K562 (cell line): Measurements from ENCODE around the gene LOXL3. TPM values are rescaled to one million over a fixed set of nuclear protein-coding genes. Genes with fewer than 3 reads are reported as not detected.

Experiments
- CBFA2T3 ChIP-seq: fragments of 450-650 bp; IDR thresholded peaks from 2 replicates; pipeline ENCODE4 v1.6.1; 2017
- CSDE1 ChIP-seq, 2 experiments: fragments of 450-650 bp; IDR thresholded peaks; 2 replicates each; pipeline ENCODE4 v1.6.1; 2016; ENCODE audit warnings: mild to moderate bottlenecking in 1 of 2
- EP300 ChIP-seq: IDR thresholded peaks from 2 replicates; pipeline ENCODE4 v1.6.1; 2012; ENCODE audit warnings: low read length, improper control_type of control experiment
- GABPA ChIP-seq: fragments of 200-800 bp; sonication (Bioruptor generic); conservative IDR thresholded peaks from 2 replicates; pipeline ENCODE4 v1.6.1; 2016; ENCODE audit warnings: low read depth, missing genetic modification characterization, missing compliant biosample characterization
- MYBL2 ChIP-seq, 2 experiments: fragments of 450-650 bp in 1 of 2; sonication (generic) in 1 of 2; formaldehyde crosslinking in 1 of 2; IDR thresholded peaks; 2 replicates each; pipeline versions ENCODE4 v1.6.1 to v1.8.1; 2017 to 2022; ENCODE audit warnings: borderline replicate concordance in 1 of 2, inconsistent platforms in 1 of 2, low read depth in 1 of 2, mild to moderate bottlenecking in 1 of 2, missing genetic modification reagents in 1 of 2, moderate library complexity in 1 of 2
- RAD21 ChIP-seq, 2 experiments: fragments of 250-450 bp in 1 of 2; fragments of 450-650 bp in 1 of 2; sonication (Bioruptor Pico) in 1 of 2; formaldehyde crosslinking in 1 of 2; IDR thresholded peaks in 1 of 2; conservative IDR thresholded peaks in 1 of 2; 2 replicates each; pipeline versions ENCODE4 v1.4.0 to v1.8.0; 2020 to 2022; ENCODE audit warnings: mild to moderate bottlenecking in 2 of 2, moderate library complexity in 1 of 2
- SMAD4 ChIP-seq: fragments of 250-450 bp; sonication (Bioruptor Pico); conservative IDR thresholded peaks from 2 replicates; pipeline ENCODE4 v1.8.0; 2021; ENCODE audit warnings: inconsistent platforms, mild to moderate bottlenecking, moderate library complexity
- SPI1 ChIP-seq: IDR thresholded peaks from 2 replicates; pipeline ENCODE4 v1.6.1; 2011; ENCODE audit warnings: low read depth, low read length, control low read depth, borderline replicate concordance
- THRB ChIP-seq: fragments of 450-650 bp; formaldehyde crosslinking; conservative IDR thresholded peaks from 2 replicates; pipeline ENCODE4 v1.4.0; 2022; ENCODE audit warnings: mild to moderate bottlenecking, missing genetic modification characterization
- ZNF589 ChIP-seq: fragments of 200-800 bp; sonication (Bioruptor generic); IDR thresholded peaks from 2 replicates; pipeline ENCODE4 v1.6.1; 2016; ENCODE audit warnings: low read depth, missing genetic modification characterization, missing compliant biosample characterization
- ZNF766 ChIP-seq: fragments of 200-800 bp; sonication (Bioruptor generic); conservative IDR thresholded peaks from 2 replicates; pipeline ENCODE4 v1.6.1; 2016; ENCODE audit warnings: missing genetic modification characterization, missing compliant biosample characterization
- polyA plus RNA-seq, 8 experiments: library from polyadenylated mRNA; depleted of rRNA in 4 of 8; stranded (reverse) in 5 of 8; unstranded in 3 of 8; fragments of >200 nt; fragmentation: Nextera tagmentation in 2 of 8; fragmentation: Illumina TruSeq in 1 of 8; extraction: Ambion mirVana in 2 of 8; extraction: Trizol in 1 of 8; gene quantifications; 2 replicates each; pipeline versions ENCODE4 v1.2.1 to v1.2.3, GENCODE V29; 2011 to 2014; ENCODE audit warnings: inconsistent platforms in 1 of 8, missing spikeins in 1 of 8
- total RNA-seq, 7 experiments: library from RNA; depleted of rRNA in 6 of 7; stranded (reverse); fragments of >200 nt in 6 of 7; fragmentation: Illumina TruSeq in 2 of 7; extraction: Trizol in 2 of 7; gene quantifications; 2 replicates each; pipeline versions ENCODE4 v1.2.1 to v1.2.3, GENCODE V29; 2011 to 2021; ENCODE audit warnings: low replicate concordance in 1 of 7
- TF ChIP-seq, protein P1 (sequence below): fragments of 450-650 bp; IDR thresholded peaks from 2 replicates; pipeline ENCODE4 v1.6.1; 2017; ENCODE audit warnings: antibody characterized with exemption, mild to moderate bottlenecking
- TF ChIP-seq, protein P2 (sequence below): sonication (generic); IDR thresholded peaks from 2 replicates; pipeline ENCODE4 v1.6.1; 2016

The LOXL3 gene
- total and polyA plus RNA-seq, 9 of the 15 experiments (the other 6 are each of a cell fraction or from before 2014, with no cell fraction given): 0.22 to 0.99 (median 0.31) TPM

DNA sequence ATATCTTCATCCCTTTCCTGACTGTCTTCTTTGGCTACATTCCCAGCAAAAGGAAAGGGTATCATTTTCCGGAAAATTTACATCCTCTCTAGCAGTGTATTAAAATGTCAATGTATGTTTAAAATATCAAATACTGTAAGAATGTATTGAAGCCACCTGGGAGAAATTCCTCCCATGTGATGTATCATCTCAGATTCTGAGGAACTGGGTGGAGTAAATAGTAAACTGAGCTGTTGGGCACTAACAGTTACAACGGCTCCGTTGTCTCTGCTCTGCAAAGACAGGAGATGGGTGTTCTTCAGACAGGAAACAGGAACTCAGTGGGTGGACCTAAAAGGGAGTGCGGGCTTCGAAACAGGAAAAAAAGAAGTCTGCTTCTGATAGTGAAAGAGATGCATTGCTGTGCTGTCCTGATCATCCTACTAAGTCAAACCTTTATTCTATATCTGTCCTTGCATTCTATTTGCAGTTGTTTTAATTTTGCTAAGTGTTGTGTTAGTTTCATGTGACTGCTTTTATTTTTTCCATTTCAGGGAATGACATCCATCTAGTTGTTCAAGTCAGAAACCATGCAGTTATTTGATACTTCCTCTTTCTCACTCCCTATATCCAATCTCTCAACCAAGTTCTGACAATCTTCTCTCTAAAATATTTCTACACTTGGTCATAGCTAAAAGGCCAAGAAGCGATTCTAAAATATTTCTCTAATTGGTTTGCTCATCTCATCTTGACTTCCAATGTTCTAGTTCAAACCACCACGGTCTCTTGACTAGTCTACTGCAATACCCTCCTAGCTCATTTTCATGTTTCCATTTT is 20.2 kb upstream of the LOXL3 start (continued):
- TF ChIP-seq MYBL2 (IDR thresholded peaks at IDR 0.05; ENCODE audit: low read depth) (peak; percentile 53; the same call in 1 of the 2 replicates), MYBL2 (CRISPR knock-in tag; IDR thresholded peaks at IDR 0.05; ENCODE audit: borderline replicate concordance) (no peak), ZNF766 (CRISPR knock-in tag) (peak; percentile 73; the same call in 1 of the 2 replicates), EP300 (peak; percentile 48; the same call in 1 of the 2 replicates), RAD21 (CRISPR knock-in tag; conservative IDR thresholded peaks at IDR 0.05 in 1 of 2, IDR thresholded peaks at IDR 0.05 in 1 of 2) (no peak; a peak in 1 of 4 replicates), THRB (CRISPR knock-in tag) (no peak), CSDE1 (IDR thresholded peaks at IDR 0.05) (no peak), CBFA2T3 (peak; percentile 8; the same call in 1 of the 2 replicates), SMAD4 (CRISPR knock-in tag) (peak; percentile 35), ZNF589 (peak; percentile 72; the same call in 1 of the 2 replicates), GABPA (tag) (peak; percentile 87), SPI1 (peak; percentile 88; the same call in 1 of the 2 replicates)
- TF ChIP-seq, protein P1, sequence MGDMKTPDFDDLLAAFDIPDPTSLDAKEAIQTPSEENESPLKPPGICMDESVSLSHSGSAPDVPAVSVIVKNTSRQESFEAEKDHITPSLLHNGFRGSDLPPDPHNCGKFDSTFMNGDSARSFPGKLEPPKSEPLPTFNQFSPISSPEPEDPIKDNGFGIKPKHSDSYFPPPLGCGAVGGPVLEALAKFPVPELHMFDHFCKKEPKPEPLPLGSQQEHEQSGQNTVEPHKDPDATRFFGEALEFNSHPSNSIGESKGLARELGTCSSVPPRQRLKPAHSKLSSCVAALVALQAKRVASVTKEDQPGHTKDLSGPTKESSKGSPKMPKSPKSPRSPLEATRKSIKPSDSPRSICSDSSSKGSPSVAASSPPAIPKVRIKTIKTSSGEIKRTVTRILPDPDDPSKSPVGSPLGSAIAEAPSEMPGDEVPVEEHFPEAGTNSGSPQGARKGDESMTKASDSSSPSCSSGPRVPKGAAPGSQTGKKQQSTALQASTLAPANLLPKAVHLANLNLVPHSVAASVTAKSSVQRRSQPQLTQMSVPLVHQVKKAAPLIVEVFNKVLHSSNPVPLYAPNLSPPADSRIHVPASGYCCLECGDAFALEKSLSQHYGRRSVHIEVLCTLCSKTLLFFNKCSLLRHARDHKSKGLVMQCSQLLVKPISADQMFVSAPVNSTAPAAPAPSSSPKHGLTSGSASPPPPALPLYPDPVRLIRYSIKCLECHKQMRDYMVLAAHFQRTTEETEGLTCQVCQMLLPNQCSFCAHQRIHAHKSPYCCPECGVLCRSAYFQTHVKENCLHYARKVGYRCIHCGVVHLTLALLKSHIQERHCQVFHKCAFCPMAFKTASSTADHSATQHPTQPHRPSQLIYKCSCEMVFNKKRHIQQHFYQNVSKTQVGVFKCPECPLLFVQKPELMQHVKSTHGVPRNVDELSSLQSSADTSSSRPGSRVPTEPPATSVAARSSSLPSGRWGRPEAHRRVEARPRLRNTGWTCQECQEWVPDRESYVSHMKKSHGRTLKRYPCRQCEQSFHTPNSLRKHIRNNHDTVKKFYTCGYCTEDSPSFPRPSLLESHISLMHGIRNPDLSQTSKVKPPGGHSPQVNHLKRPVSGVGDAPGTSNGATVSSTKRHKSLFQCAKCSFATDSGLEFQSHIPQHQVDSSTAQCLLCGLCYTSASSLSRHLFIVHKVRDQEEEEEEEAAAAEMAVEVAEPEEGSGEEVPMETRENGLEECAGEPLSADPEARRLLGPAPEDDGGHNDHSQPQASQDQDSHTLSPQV: peak; percentile 76
- TF ChIP-seq, protein P2, sequence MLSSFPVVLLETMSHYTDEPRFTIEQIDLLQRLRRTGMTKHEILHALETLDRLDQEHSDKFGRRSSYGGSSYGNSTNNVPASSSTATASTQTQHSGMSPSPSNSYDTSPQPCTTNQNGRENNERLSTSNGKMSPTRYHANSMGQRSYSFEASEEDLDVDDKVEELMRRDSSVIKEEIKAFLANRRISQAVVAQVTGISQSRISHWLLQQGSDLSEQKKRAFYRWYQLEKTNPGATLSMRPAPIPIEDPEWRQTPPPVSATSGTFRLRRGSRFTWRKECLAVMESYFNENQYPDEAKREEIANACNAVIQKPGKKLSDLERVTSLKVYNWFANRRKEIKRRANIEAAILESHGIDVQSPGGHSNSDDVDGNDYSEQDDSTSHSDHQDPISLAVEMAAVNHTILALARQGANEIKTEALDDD: peak; percentile 33; the same call in 1 of the 2 replicates
- TF ChIP-seq, all 486 proteins: peak for 58
